Endothelial cell of umbilical vein (primary cell): Measurements from ENCODE around the gene CBFA2T3. TPM values are rescaled to one million over a fixed set of nuclear protein-coding genes. Genes with fewer than 3 reads are reported as not detected.

Experiments used
- BruUV-seq: library from RNA; stranded (reverse); fragments of 400-500 nt; replicated peaks from 2 replicates; lab custom pipeline; 2021; lab: Mats Ljungman, UMichigan
- CTCF ChIA-PET: fragments of 300-600, 350-600 bp; sonication (Branson Sonifier 250); formaldehyde crosslinking; loops from one replicate; lab custom pipeline; 2021; ENCODE audit warnings: antibody characterized with exemption, inconsistent platforms; lab: Charles Lee
- POLR2A ChIA-PET: fragments of 300-600, 350-600 bp; sonication (Branson Sonifier 250); formaldehyde crosslinking; loops from one replicate; lab custom pipeline; 2021; ENCODE audit warnings: antibody characterized with exemption, inconsistent platforms; lab: Charles Lee
- DNase-seq: peaks from one replicate; pipeline ENCODE4 v3.0.0-alpha.2; 2011; ENCODE audit warnings: low read depth, low spot score
- FAIRE-seq: peaks from 2 replicates; lab custom pipeline; 2011; peaks lifted over from hg19 to GRCh38; lab: Jason Lieb, UNC
- H2AFZ ChIP-seq: 2 replicates; pipeline ENCODE4 v1.6.0; 2012; ENCODE audit warnings: low read depth, low read length, control low read depth, inconsistent platforms
- H3K27ac ChIP-seq: 2 replicates; pipeline ENCODE4 v1.5.1; 2011; ENCODE audit warnings: low read depth, mild to moderate bottlenecking, control low read depth, low read length, moderate library complexity; ENCODE audit not compliant: insufficient read depth
- H3K27me3 ChIP-seq, 2 experiments: 2 replicates each; pipeline versions ENCODE4 v1.6.0 to v1.6.1; 2011; ENCODE audit warnings: low read length in 2 of 2, mixed read lengths in 1 of 2; ENCODE audit not compliant: control insufficient read depth in 2 of 2, insufficient read depth in 2 of 2
- H3K36me3 ChIP-seq, 2 experiments: 2 replicates in 1 of 2; 3 replicates in 1 of 2; pipeline ENCODE4 v1.5.1; 2011; ENCODE audit warnings: low read length in 2 of 2, mild to moderate bottlenecking in 1 of 2, moderate library complexity in 1 of 2; ENCODE audit not compliant: control insufficient read depth in 2 of 2, insufficient read depth in 2 of 2; ENCODE audit errors: extremely low read depth in 1 of 2
- H3K4me1 ChIP-seq: 3 replicates; pipeline ENCODE4 v1.5.1; 2011; ENCODE audit warnings: mild to moderate bottlenecking, low read length; ENCODE audit not compliant: control insufficient read depth, insufficient read depth; ENCODE audit errors: extremely low read depth
- H3K4me2 ChIP-seq: 2 replicates; pipeline ENCODE4 v1.6.1; 2011; ENCODE audit warnings: low read length, control low read depth, mixed read lengths; ENCODE audit not compliant: insufficient read depth
- H3K4me3 ChIP-seq, 3 experiments: fragments of 200-600 bp in 1 of 3; sonication (generic), shearing (Covaris generic) in 1 of 3; replicated peaks in 1 of 3; 2 replicates each; pipeline ENCODE4 v1.5.1; 2011 to 2016; ENCODE audit warnings: control low read depth in 3 of 3, low read length in 3 of 3, mild to moderate bottlenecking in 2 of 3, inconsistent platforms in 1 of 3, low read depth in 1 of 3, moderate library complexity in 1 of 3; ENCODE audit not compliant: insufficient read depth in 1 of 3
- H3K79me2 ChIP-seq: 2 replicates; pipeline ENCODE4 v1.6.0; 2012; ENCODE audit warnings: low read length, inconsistent platforms; ENCODE audit not compliant: control insufficient read depth, insufficient read depth
- H3K9ac ChIP-seq: replicated peaks from 2 replicates; pipeline ENCODE3; 2011; ENCODE audit warnings: low read length, control low read depth; ENCODE audit not compliant: insufficient read depth; ENCODE audit errors: extremely low read depth
- H3K9me1 ChIP-seq: replicated peaks from 3 replicates; pipeline ENCODE4 v1.6.0; 2011; ENCODE audit warnings: mild to moderate bottlenecking, low read length; ENCODE audit not compliant: control insufficient read depth, insufficient read depth; ENCODE audit errors: extremely low read depth
- H3K9me3 ChIP-seq: replicated peaks from 2 replicates; pipeline ENCODE4 v1.5.1; 2012; ENCODE audit warnings: low read length, inconsistent platforms; ENCODE audit not compliant: control insufficient read depth, insufficient read depth
- H4K20me1 ChIP-seq: replicated peaks from 2 replicates; pipeline ENCODE3; 2011; ENCODE audit warnings: mild to moderate bottlenecking, low read length; ENCODE audit not compliant: control insufficient read depth, insufficient read depth; ENCODE audit errors: extremely low read depth
- CTCF ChIP-seq, 2 donors: IDR thresholded peaks; 1 replicate in 1 of 2; 2 replicates in 1 of 2; pipeline ENCODE4 v1.5.1; 2011; ENCODE audit warnings: low read length in 2 of 2, mild to moderate bottlenecking in 2 of 2, moderate library complexity in 2 of 2, control low read depth in 1 of 2, inconsistent platforms in 1 of 2, low read depth in 1 of 2; ENCODE audit not compliant: insufficient read depth in 1 of 2; ENCODE audit errors: extremely low read depth in 1 of 2
- EZH2 ChIP-seq: IDR thresholded peaks from 2 replicates; pipeline ENCODE4 v1.6.1; 2012; ENCODE audit warnings: borderline replicate concordance, low read depth, mild to moderate bottlenecking, moderate library complexity, low read length, inconsistent platforms; ENCODE audit not compliant: severe bottlenecking
- FOS ChIP-seq: IDR thresholded peaks from 2 replicates; pipeline ENCODE4 v1.6.1; 2011; ENCODE audit warnings: mild to moderate bottlenecking, low read length, moderate library complexity, borderline replicate concordance; ENCODE audit not compliant: insufficient read depth
- GATA2 ChIP-seq: IDR thresholded peaks from 2 replicates; pipeline ENCODE4 v1.7.0; 2011; ENCODE audit warnings: low read depth, mild to moderate bottlenecking, moderate library complexity, mixed read lengths, low read length; ENCODE audit not compliant: insufficient read length, insufficient read depth
- JUN ChIP-seq: IDR thresholded peaks from 2 replicates; pipeline ENCODE4 v1.6.1; 2011; ENCODE audit warnings: borderline replicate concordance, low read depth; ENCODE audit not compliant: insufficient read length, insufficient read depth
- MYC ChIP-seq: IDR thresholded peaks from one replicate; pipeline ENCODE4 v1.6.1; 2011; ENCODE audit warnings: mild to moderate bottlenecking, low read depth, low read length
- POLR2A ChIP-seq: IDR thresholded peaks from 2 replicates; pipeline ENCODE4 v1.6.1; 2012; ENCODE audit warnings: low read depth, mild to moderate bottlenecking, control low read depth, low read length
- POLR2AphosphoS5 ChIP-seq: IDR thresholded peaks from 2 replicates; pipeline ENCODE4 v1.6.1; 2012; ENCODE audit warnings: low read depth, mild to moderate bottlenecking, control low read depth, low read length, moderate library complexity; ENCODE audit not compliant: insufficient read depth
- dilution Hi-C: fragments of 300-500 bp; cut with MboI; formaldehyde crosslinking; loops from one replicate; pipeline ENCODE4 v1.15.0; 2019; ENCODE audit warnings: low sequenced_read_pairs; ENCODE audit not compliant: extremely low pct_ligation_motif_present
- intact Hi-C: fragments of 100-400 bp; cut with micrococcal nuclease; formaldehyde crosslinking; loops from one replicate; pipeline ENCODE4 v1.10.0; 2022
- polyA plus RNA-seq, 4 experiments: library from polyadenylated mRNA; depleted of rRNA in 3 of 4; stranded (reverse) in 3 of 4; unstranded in 1 of 4; fragments of >200 nt; gene quantifications; 2 replicates each; pipeline versions ENCODE4 v1.2.1 to v1.2.3, GENCODE V29; 2011 to 2012; ENCODE audit warnings: missing spikeins in 1 of 4
- total RNA-seq: library from RNA; stranded (reverse); gene quantifications from 2 replicates; pipeline ENCODE4 v1.2.3, GENCODE V29; 2021
- TF ChIP-seq, protein P1 (sequence below): IDR thresholded peaks from 2 replicates; pipeline ENCODE4 v1.6.1; 2011; ENCODE audit not compliant: insufficient read depth, insufficient read length

CBFA2T3 gene
- total and polyA plus RNA-seq, 2 donors (not counting 3 experiments of a cell fraction or from before 2014, with no cell fraction given) = not detected

DNA sequence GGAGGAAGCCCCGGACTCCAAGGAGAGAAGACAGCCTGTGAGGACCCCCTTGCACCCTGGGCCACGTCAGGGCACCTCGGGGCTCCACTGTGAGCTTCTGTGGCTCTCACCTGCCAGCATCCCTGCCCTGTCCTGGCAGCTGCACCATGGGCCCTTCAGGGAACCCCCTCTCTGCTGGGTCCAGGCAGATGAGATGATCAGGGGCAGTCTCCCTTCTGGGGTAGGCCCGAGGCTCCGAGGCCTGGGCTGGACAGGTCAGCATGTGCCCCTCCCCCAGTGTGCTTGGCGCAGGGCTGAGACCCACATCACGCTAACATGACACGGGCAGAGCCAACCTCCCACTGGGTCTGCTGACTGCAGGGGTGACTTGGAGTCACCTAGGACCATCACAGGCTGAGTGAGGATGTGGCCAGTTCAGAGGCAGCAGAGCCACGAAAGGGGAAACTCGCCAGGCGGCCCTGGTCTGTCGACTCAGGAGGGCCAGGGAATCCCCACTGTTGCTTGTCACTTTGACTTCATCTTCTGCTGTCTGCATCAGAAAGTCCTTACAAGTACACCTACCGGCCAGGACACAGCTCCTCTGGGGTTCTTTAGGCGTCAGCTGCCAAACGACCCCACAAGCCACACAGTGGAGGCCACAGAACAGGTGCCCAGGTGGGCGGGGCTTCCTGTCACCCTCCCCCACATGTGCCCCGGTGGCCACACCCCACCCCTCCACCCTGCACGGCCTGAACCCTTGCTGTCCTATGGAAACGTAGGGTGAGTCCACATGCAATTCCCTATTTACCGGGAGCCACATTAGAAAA, 122.5 kb downstream of the CBFA2T3 start:
- BruUV-seq = no TSS peak
- FAIRE-seq (no peak), DNase-seq (no peak)
- peaks cover 4% of the 10 kb centered on the region for H3K4me1 ChIP-seq
- no peak overlapping the region for H2AFZ ChIP-seq
- H3K4me3 ChIP-seq = no peak overlapping the region
- H3K9me1 ChIP-seq = no peaks in the 10 kb centered on the region
- peaks cover 0 to 6% of the 10 kb centered on the region in 2 experiments for H3K36me3 ChIP-seq
- H3K79me2 ChIP-seq = peaks cover 4% of the 10 kb centered on the region
- no peaks in the 10 kb centered on the region for H4K20me1 ChIP-seq
- H3K27ac ChIP-seq = no peak overlapping the region
- dilution Hi-C loops = no loop called here
- H3K27me3 ChIP-seq = no peaks in the 10 kb centered on the region
- ChIA-PET CTCF (no interaction called here), POLR2A (no interaction called here)
- no peak overlapping the region for H3K4me2 ChIP-seq
- no peaks in the 10 kb centered on the region for H3K9me3 ChIP-seq
- intact Hi-C loops = no loop called here
- no peak for TF ChIP-seq CTCF (IDR thresholded peaks at IDR 0.05; ENCODE audit: extremely low read depth in 1 of 2, insufficient read depth in 1 of 2, low read depth in 1 of 2, low read length in 2 of 2)
- TF ChIP-seq POLR2AphosphoS5 = no peak
- TF ChIP-seq JUN = no peak
- TF ChIP-seq, protein P1, sequence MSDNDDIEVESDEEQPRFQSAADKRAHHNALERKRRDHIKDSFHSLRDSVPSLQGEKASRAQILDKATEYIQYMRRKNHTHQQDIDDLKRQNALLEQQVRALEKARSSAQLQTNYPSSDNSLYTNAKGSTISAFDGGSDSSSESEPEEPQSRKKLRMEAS = no peak
- no peak for TF ChIP-seq EZH2
- TF ChIP-seq MYC = no peak
- no peak for TF ChIP-seq POLR2A
- TF ChIP-seq FOS = no peak
- TF ChIP-seq GATA2 = no peak
- no peak overlapping the region for H3K9ac ChIP-seq
